NB4 (cell line): ENCODE results near the gene CUL9.

Experiments
- CTCF ChIP-seq: IDR thresholded peaks from one replicate; pipeline ENCODE4 v1.5.1; 2012; ENCODE audit warnings: low read depth, low read length
- MYC ChIP-seq: IDR thresholded peaks from 2 replicates; pipeline ENCODE4 v1.6.1; 2011; ENCODE audit warnings: low read depth, low read length
- POLR2A ChIP-seq: IDR thresholded peaks from 2 replicates; pipeline ENCODE4 v1.6.1; 2011; ENCODE audit warnings: mild to moderate bottlenecking; ENCODE audit not compliant: insufficient read length; ENCODE audit errors: extremely low read depth

GRCh38 chr6:43180058-43180457 is 1.9 kb upstream of the CUL9 start:
- TF ChIP-seq CTCF (no peak), MYC (no peak), POLR2A (no peak)
